HepG2 (cell line): ENCODE results near the gene FBXO9. TPM values are rescaled to one million over a fixed set of nuclear protein-coding genes. Genes with fewer than 3 reads are reported as not detected.

ENCODE experiments used
- ATAC-seq: fragments of 200-7000 bp; cut with Tn5 transposase; 3 replicates; pipeline ENCODE4 v1.9.1; 2020; ENCODE audit warnings: mild to moderate bottlenecking, moderate library complexity
- BruUV-seq: library from RNA; stranded (reverse); fragments of 400-500 nt; replicated peaks from 2 replicates; lab custom pipeline; 2021; lab: Mats Ljungman, UMichigan
- CTCF ChIA-PET: fragments of 300-600 bp; formaldehyde crosslinking; extraction: SDS; loops from one replicate; lab custom pipeline; 2021; ENCODE audit warnings: low total read pairs, inconsistent platforms, low intra/inter-chr PET ratio; lab: Yijun Ruan, JAX
- POLR2A ChIA-PET: fragments of 350-600 bp; sonication (Branson Sonifier 250); formaldehyde crosslinking; loops from one replicate; lab custom pipeline; 2020; ENCODE audit warnings: antibody characterized with exemption, inconsistent platforms; lab: Yijun Ruan, JAX
- DNase-seq: peaks from one replicate; pipeline ENCODE4 v3.0.0-alpha.2; 2015; ENCODE audit warnings: low spot score
- FAIRE-seq: peaks from 3 replicates; lab custom pipeline; 2011; peaks lifted over from hg19 to GRCh38; lab: Jason Lieb, UNC
- H2AFZ ChIP-seq: one replicate; pipeline ENCODE4 v1.6.1; 2011; ENCODE audit warnings: low read length, inconsistent platforms
- H3K27ac ChIP-seq: fragments of 300-600 bp; 3 replicates; pipeline ENCODE4 v1.8.0; 2011; ENCODE audit warnings: mixed run types, mild to moderate bottlenecking, mixed read lengths, low read length, inconsistent platforms; ENCODE audit not compliant: insufficient read depth; ENCODE audit errors: extremely low read length
- H3K27me3 ChIP-seq, 2 experiments: fragments of 200-600 bp in 1 of 2; 2 replicates in 1 of 2; 3 replicates in 1 of 2; pipeline versions ENCODE4 v1.6.0 to v1.8.0; 2011; ENCODE audit warnings: low read length in 2 of 2, mild to moderate bottlenecking in 2 of 2, moderate library complexity in 2 of 2, inconsistent platforms in 1 of 2; ENCODE audit not compliant: insufficient read depth in 2 of 2, control insufficient read depth in 1 of 2
- H3K36me3 ChIP-seq, 2 experiments: fragments of 200-600 bp in 1 of 2; replicated peaks in 1 of 2; 2 replicates in 1 of 2; 3 replicates in 1 of 2; pipeline versions ENCODE4 v1.5.1 to v1.8.0; 2011; ENCODE audit warnings: low read length in 2 of 2, inconsistent platforms in 1 of 2; ENCODE audit not compliant: insufficient read depth in 2 of 2, control insufficient read depth in 1 of 2
- H3K4me1 ChIP-seq: 2 replicates; pipeline ENCODE4 v1.5.1; 2012; ENCODE audit warnings: low read length, inconsistent platforms; ENCODE audit not compliant: insufficient read depth
- H3K4me2 ChIP-seq: 2 replicates; pipeline ENCODE4 v1.6.0; 2011; ENCODE audit warnings: low read depth, low read length, inconsistent platforms
- H3K4me3 ChIP-seq, 3 experiments: fragments of 200-600 bp in 1 of 3; sonication (generic), shearing (Covaris generic) in 1 of 3; replicated peaks in 1 of 3; 2 replicates each; pipeline ENCODE4 v1.5.1; 2011 to 2016; ENCODE audit warnings: low read length in 3 of 3, inconsistent platforms in 2 of 3, low read depth in 2 of 3, mild to moderate bottlenecking in 2 of 3, control low read depth in 1 of 3, mixed read lengths in 1 of 3; ENCODE audit not compliant: insufficient read depth in 1 of 3
- H3K79me2 ChIP-seq: one replicate; pipeline ENCODE4 v1.6.1; 2011; ENCODE audit warnings: low read length, inconsistent platforms; ENCODE audit not compliant: insufficient read depth
- H3K9ac ChIP-seq: 2 replicates; pipeline ENCODE4 v1.6.0; 2011; ENCODE audit warnings: mild to moderate bottlenecking, low read depth, low read length, inconsistent platforms; ENCODE audit not compliant: insufficient read depth
- H3K9me3 ChIP-seq: 2 replicates; pipeline ENCODE4 v1.5.1; 2012; ENCODE audit warnings: mild to moderate bottlenecking, low read length
- H4K20me1 ChIP-seq: 2 replicates; pipeline ENCODE4 v1.6.0; 2011; ENCODE audit warnings: inconsistent platforms, mild to moderate bottlenecking, low read length, moderate library complexity; ENCODE audit not compliant: insufficient read depth
- ARID5B ChIP-seq: IDR thresholded peaks from 2 replicates; pipeline ENCODE4 v1.4.0; 2020; ENCODE audit warnings: mild to moderate bottlenecking, missing genetic modification reagents
- FOXA1 ChIP-seq, 2 experiments: fragments of 450-650 bp in 1 of 2; sonication (generic) in 1 of 2; formaldehyde crosslinking in 1 of 2; IDR thresholded peaks; 2 replicates each; pipeline versions ENCODE4 v1.4.0 to v1.6.1; 2016 to 2020; ENCODE audit warnings: missing genetic modification reagents in 1 of 2
- FOXJ3 ChIP-seq: sonication (generic); formaldehyde crosslinking; IDR thresholded peaks from 2 replicates; pipeline ENCODE4 v1.4.0; 2020; ENCODE audit warnings: missing genetic modification reagents, mild to moderate bottlenecking, borderline replicate concordance
- HCFC1 ChIP-seq: fragments of 150-350 bp; IDR thresholded peaks from 2 replicates; pipeline ENCODE4 v1.6.1; 2014; ENCODE audit warnings: low read depth, low read length
- KDM2A ChIP-seq: sonication (generic); formaldehyde crosslinking; IDR thresholded peaks from 2 replicates; pipeline ENCODE4 v1.4.0; 2020; ENCODE audit warnings: low read depth, missing genetic modification reagents, borderline replicate concordance
- MED1 ChIP-seq: sonication (generic); formaldehyde crosslinking; IDR thresholded peaks from 2 replicates; pipeline ENCODE4 v1.4.0; 2020; ENCODE audit warnings: missing genetic modification reagents
- MEIS1 ChIP-seq: sonication (generic); formaldehyde crosslinking; IDR thresholded peaks from 2 replicates; pipeline ENCODE4 v1.9.0; 2021; ENCODE audit warnings: mild to moderate bottlenecking, missing genetic modification reagents, moderate library complexity, borderline replicate concordance
- NR2C2 ChIP-seq: sonication (generic); formaldehyde crosslinking; IDR thresholded peaks from 2 replicates; pipeline ENCODE4 v1.4.0; 2020; ENCODE audit warnings: missing genetic modification reagents, mild to moderate bottlenecking, moderate library complexity, borderline replicate concordance
- PLRG1 ChIP-seq: fragments of 450-650 bp; conservative IDR thresholded peaks from 2 replicates; pipeline ENCODE4 v1.6.1; 2016
- SMAD1 ChIP-seq: sonication (generic); formaldehyde crosslinking; IDR thresholded peaks from 2 replicates; pipeline ENCODE4 v1.4.0; 2020; ENCODE audit warnings: missing genetic modification reagents, low read depth, mild to moderate bottlenecking, borderline replicate concordance
- SP1 ChIP-seq, 2 experiments: fragments of 450-650 bp in 1 of 2; sonication (generic) in 1 of 2; formaldehyde crosslinking in 1 of 2; IDR thresholded peaks; 2 replicates each; pipeline versions ENCODE4 v1.4.0 to v1.6.1; 2016 to 2020; ENCODE audit warnings: missing genetic modification reagents in 1 of 2
- YEATS4 ChIP-seq: sonication (generic); formaldehyde crosslinking; IDR thresholded peaks from 2 replicates; pipeline ENCODE4 v1.4.0; 2020; ENCODE audit warnings: missing genetic modification reagents, borderline replicate concordance
- ZFP90 ChIP-seq: sonication (generic); formaldehyde crosslinking; IDR thresholded peaks from 2 replicates; pipeline ENCODE4 v1.8.0; 2022; ENCODE audit warnings: missing genetic modification reagents, mild to moderate bottlenecking, inconsistent platforms, borderline replicate concordance
- ZNF367 ChIP-seq: sonication (generic); formaldehyde crosslinking; IDR thresholded peaks from 2 replicates; pipeline ENCODE4 v1.4.0; 2020; ENCODE audit warnings: missing genetic modification reagents, borderline replicate concordance
- ZNF557 ChIP-seq: sonication (generic); formaldehyde crosslinking; IDR thresholded peaks from 2 replicates; pipeline ENCODE4 v1.4.0; 2020; ENCODE audit warnings: missing genetic modification reagents
- ZNF660 ChIP-seq: sonication (generic); formaldehyde crosslinking; IDR thresholded peaks from 2 replicates; pipeline ENCODE4 v1.5.1; 2020; ENCODE audit warnings: mild to moderate bottlenecking, low read depth, missing genetic modification reagents, borderline replicate concordance
- ZNF703 ChIP-seq: sonication (generic); formaldehyde crosslinking; IDR thresholded peaks from 2 replicates; pipeline ENCODE4 v1.5.1; 2020; ENCODE audit warnings: missing genetic modification reagents, mild to moderate bottlenecking, moderate library complexity, borderline replicate concordance
- WGBS: methylation state at CpG from one replicate; pipeline ENCODE4 v1.1.6; 2017; ENCODE audit warnings: low lambda C conversion rate; 5-methylcytosine and 5-hydroxymethylcytosine counted together
- in situ Hi-C: cut with HindIII; loops from 2 replicates; pipeline ENCODE4 v1.10.0; 2017; ENCODE audit warnings: low pct_unique_long_range_greater_than_20kb; ENCODE audit not compliant: extremely low pct_ligation_motif_present
- intact Hi-C: fragments of 100-400 bp; cut with micrococcal nuclease; formaldehyde crosslinking; loops from one replicate; pipeline ENCODE4 v1.10.0; 2022; ENCODE audit not compliant: unreplicated experiment
- polyA plus RNA-seq, 8 experiments: library from polyadenylated mRNA; depleted of rRNA in 3 of 8; stranded (reverse) in 7 of 8; unstranded in 1 of 8; fragments of >200 nt; fragmentation: Illumina TruSeq in 4 of 8; extraction: Trizol in 4 of 8; gene quantifications; 2 replicates each; pipeline versions ENCODE4 v1.2.1 to v1.2.3, GENCODE V29; 2011 to 2016; ENCODE audit warnings: low read depth in 4 of 8, missing spikeins in 1 of 8, mixed read lengths in 1 of 8; ENCODE audit not compliant: insufficient read depth in 1 of 8
- total RNA-seq, 5 experiments: library from RNA; depleted of rRNA; stranded (reverse); fragments of >200 nt; fragmentation: Illumina TruSeq; extraction: Trizol; gene quantifications; 2 replicates each; pipeline ENCODE4 v1.2.3, GENCODE V29; 2016; ENCODE audit warnings: low read depth in 1 of 5
- TF ChIP-seq, protein P1 (sequence below): IDR thresholded peaks from 2 replicates; pipeline ENCODE4 v1.6.1; 2016; ENCODE audit warnings: missing compliant biosample characterization, missing genetic modification reagents, borderline replicate concordance

FBXO9 gene
- total and polyA plus RNA-seq, 2 of the 13 experiments (the other 11 are each of a cell fraction or from before 2014, with no cell fraction given) = 64.3 to 98.4 TPM

- BruUV-seq = no TSS peak
- FAIRE-seq (no peak), ATAC-seq (no peak), DNase-seq (no peak)
- 50% methylated on average over 3 of the region's 3 CpGs for WGBS
- in situ Hi-C loops (no loop called here), intact Hi-C loops (no loop called here)
- Histone ChIP-seq H3K4me2 (0 out of 2 replicates have a peak overlapping the region, but pooled peaks have one; percentile 19), H2AFZ (no peak overlapping the region), H3K27me3 (no peaks in the 10 kb centered on the region), H3K27ac (no peak overlapping the region), H3K4me1 (peaks cover 73% of the 10 kb centered on the region), H3K9ac (no peak overlapping the region), H3K4me3 (no peak overlapping the region), H4K20me1 (no peaks in the 10 kb centered on the region), H3K79me2 (peaks cover 62% of the 10 kb centered on the region), H3K36me3 (peaks cover 0 to 4% of the 10 kb centered on the region in 2 experiments; a peak in 1 of 5 replicates), H3K9me3 (no peaks in the 10 kb centered on the region; the same call in 1 of the 2 replicates)
- ChIA-PET POLR2A (interaction anchor here (1.9 kb wide), 1 partner anchor 9 kb away, joined by 12 read pairs; the partner anchor contains the start of gene FBXO9), CTCF (no interaction called here)
- TF ChIP-seq, protein P1, sequence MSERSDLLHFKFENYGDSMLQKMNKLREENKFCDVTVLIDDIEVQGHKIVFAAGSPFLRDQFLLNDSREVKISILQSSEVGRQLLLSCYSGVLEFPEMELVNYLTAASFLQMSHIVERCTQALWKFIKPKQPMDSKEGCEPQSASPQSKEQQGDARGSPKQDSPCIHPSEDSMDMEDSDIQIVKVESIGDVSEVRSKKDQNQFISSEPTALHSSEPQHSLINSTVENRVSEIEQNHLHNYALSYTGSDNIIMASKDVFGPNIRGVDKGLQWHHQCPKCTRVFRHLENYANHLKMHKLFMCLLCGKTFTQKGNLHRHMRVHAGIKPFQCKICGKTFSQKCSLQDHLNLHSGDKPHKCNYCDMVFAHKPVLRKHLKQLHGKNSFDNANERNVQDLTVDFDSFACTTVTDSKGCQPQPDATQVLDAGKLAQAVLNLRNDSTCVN (CRISPR knock-in tag) = no peak
- no peak for TF ChIP-seq NR2C2
- no peak for TF ChIP-seq PLRG1
- 0 out of 2 replicates have a peak, but pooled peaks have one; percentile 27 for TF ChIP-seq ZFP90 (CRISPR knock-in tag)
- no peak for TF ChIP-seq ZNF703 (CRISPR knock-in tag)
- TF ChIP-seq MEIS1 (CRISPR knock-in tag) = no peak
- TF ChIP-seq YEATS4 (CRISPR knock-in tag) = no peak
- 0 out of 2 replicates have a peak, but pooled peaks have one; percentile 28 for TF ChIP-seq FOXJ3 (CRISPR knock-in tag)
- no peak for TF ChIP-seq ZNF557 (CRISPR knock-in tag)
- no peak for TF ChIP-seq SP1 (IDR thresholded peaks at IDR 0.05)
- TF ChIP-seq SP1 (CRISPR knock-in tag; IDR thresholded peaks at IDR 0.05) = no peak
- 0 out of 2 replicates have a peak, but pooled peaks have one; percentile 8 for TF ChIP-seq ARID5B (CRISPR knock-in tag)
- no peak for TF ChIP-seq HCFC1
- no peak for TF ChIP-seq ZNF367 (CRISPR knock-in tag)
- TF ChIP-seq ZNF660 (CRISPR knock-in tag) = no peak
- TF ChIP-seq SMAD1 (CRISPR knock-in tag) = no peak
- 0 out of 2 replicates have a peak, but pooled peaks have one; percentile 20 for TF ChIP-seq MED1
- TF ChIP-seq KDM2A (CRISPR knock-in tag) = no peak
- no peak for TF ChIP-seq FOXA1 (IDR thresholded peaks at IDR 0.05)
- TF ChIP-seq FOXA1 (CRISPR knock-in tag; IDR thresholded peaks at IDR 0.05) = 0 out of 2 replicates have a peak, but pooled peaks have one; percentile 12
These were observed 8.9 kb upstream of the FBXO9 start for GRCh38 chr6:53056273-53056672.
